COLO668 (cell line): ENCODE measurements around the gene RAB12.
"Not testable (repeated sequence)": the region's sequence is repeated elsewhere in the genome, so short reads cannot be mapped to it uniquely, and the experiment has no call there.

Experiments used
- DNase-seq: peaks from one replicate; lab custom pipeline; 2025; ENCODE audit not compliant: unreplicated experiment; lab: John Stamatoyannopoulos, UW

Gene RAB12

GRCh38 chr18:8608795-8609658 lies at the start of gene RAB12:
TSS of gene RAB12 (plus strand) at chr18:8609437. CDS start at chr18:8609440, 3 bp downstream.
- DNase-seq, result peak; percentile 95

GRCh38 chr18:8559612-8560186 lies 49.5 kb upstream of the RAB12 start:
- no peak for DNase-seq

- DNase-seq, result no peak
These were observed 47.9 kb upstream of the RAB12 start for GRCh38 chr18:8561123-8561910.

GRCh38 chr18:8562070-8562469 lies 47.2 kb upstream of the RAB12 start:
- no peak for DNase-seq

GRCh38 chr18:8562919-8563318 lies 46.3 kb upstream of the RAB12 start:
- no peak for DNase-seq

GRCh38 chr18:8571399-8571798 lies 37.8 kb upstream of the RAB12 start:
- no peak for DNase-seq

GRCh38 chr18:8573766-8574165 lies 35.5 kb upstream of the RAB12 start:
- not testable (repeated sequence) for DNase-seq

GRCh38 chr18:8584798-8585197 lies 24.4 kb upstream of the RAB12 start:
- DNase-seq, result no peak

GRCh38 chr18:8586941-8587340 lies 22.3 kb upstream of the RAB12 start:
- no peak for DNase-seq

- no peak for DNase-seq
These were observed 13.8 kb upstream of the RAB12 start for GRCh38 chr18:8595445-8595844.

- no peak for DNase-seq
These were observed 7.8 kb upstream of the RAB12 start for GRCh38 chr18:8601277-8602032.

GRCh38 chr18:8602040-8602439 lies 7.2 kb upstream of the RAB12 start:
- no peak for DNase-seq

- no peak for DNase-seq
These were observed 6.7 kb upstream of the RAB12 start for GRCh38 chr18:8602557-8602956.

- no peak for DNase-seq
These were observed 5.3 kb upstream of the RAB12 start for GRCh38 chr18:8603663-8604520.

- no peak for DNase-seq
These were observed 3.3 kb upstream of the RAB12 start for GRCh38 chr18:8605974-8606373.

- no peak for DNase-seq
These were observed 1.2 kb upstream of the RAB12 start for GRCh38 chr18:8607776-8608742.

GRCh38 chr18:8609659-8610458 lies 622 bp downstream of the RAB12 start:
- DNase-seq, result peak; percentile 62

- DNase-seq, result no peak
These were observed 1.2 kb downstream of the RAB12 start for GRCh38 chr18:8610459-8610851.
